HepG2 (cell line): ENCODE data around the gene TRPM1. TPM values are rescaled to one million over a fixed set of nuclear protein-coding genes. Genes with fewer than 3 reads are reported as not detected.

Source experiments
- ATAC-seq: fragments of 200-7000 bp; cut with Tn5 transposase; 3 replicates; pipeline ENCODE4 v1.9.1; 2020; ENCODE audit warnings: mild to moderate bottlenecking, moderate library complexity
- BruUV-seq: library from RNA; stranded (reverse); fragments of 400-500 nt; replicated peaks from 2 replicates; lab custom pipeline; 2021; lab: Mats Ljungman, UMichigan
- CTCF ChIA-PET: fragments of 300-600 bp; formaldehyde crosslinking; extraction: SDS; loops from one replicate; lab custom pipeline; 2021; ENCODE audit warnings: low total read pairs, inconsistent platforms, low intra/inter-chr PET ratio; lab: Yijun Ruan, JAX
- POLR2A ChIA-PET: fragments of 350-600 bp; sonication (Branson Sonifier 250); formaldehyde crosslinking; loops from one replicate; lab custom pipeline; 2020; ENCODE audit warnings: antibody characterized with exemption, inconsistent platforms; lab: Yijun Ruan, JAX
- DNase-seq: peaks from one replicate; pipeline ENCODE4 v3.0.0-alpha.2; 2015; ENCODE audit warnings: low spot score
- FAIRE-seq: peaks from 3 replicates; lab custom pipeline; 2011; peaks lifted over from hg19 to GRCh38; lab: Jason Lieb, UNC
- H2AFZ ChIP-seq: one replicate; pipeline ENCODE4 v1.6.1; 2011; ENCODE audit warnings: low read length, inconsistent platforms
- H3K27ac ChIP-seq: fragments of 300-600 bp; 3 replicates; pipeline ENCODE4 v1.8.0; 2011; ENCODE audit warnings: mixed run types, mild to moderate bottlenecking, mixed read lengths, low read length, inconsistent platforms; ENCODE audit not compliant: insufficient read depth; ENCODE audit errors: extremely low read length
- H3K27me3 ChIP-seq, 2 experiments: fragments of 200-600 bp in 1 of 2; 2 replicates in 1 of 2; 3 replicates in 1 of 2; pipeline versions ENCODE4 v1.6.0 to v1.8.0; 2011; ENCODE audit warnings: low read length in 2 of 2, mild to moderate bottlenecking in 2 of 2, moderate library complexity in 2 of 2, inconsistent platforms in 1 of 2; ENCODE audit not compliant: insufficient read depth in 2 of 2, control insufficient read depth in 1 of 2
- H3K36me3 ChIP-seq, 2 experiments: fragments of 200-600 bp in 1 of 2; replicated peaks in 1 of 2; 2 replicates in 1 of 2; 3 replicates in 1 of 2; pipeline versions ENCODE4 v1.5.1 to v1.8.0; 2011; ENCODE audit warnings: low read length in 2 of 2, inconsistent platforms in 1 of 2; ENCODE audit not compliant: insufficient read depth in 2 of 2, control insufficient read depth in 1 of 2
- H3K4me1 ChIP-seq: 2 replicates; pipeline ENCODE4 v1.5.1; 2012; ENCODE audit warnings: low read length, inconsistent platforms; ENCODE audit not compliant: insufficient read depth
- H3K4me2 ChIP-seq: 2 replicates; pipeline ENCODE4 v1.6.0; 2011; ENCODE audit warnings: low read depth, low read length, inconsistent platforms
- H3K4me3 ChIP-seq, 3 experiments: fragments of 200-600 bp in 1 of 3; sonication (generic), shearing (Covaris generic) in 1 of 3; replicated peaks in 1 of 3; 2 replicates each; pipeline ENCODE4 v1.5.1; 2011 to 2016; ENCODE audit warnings: low read length in 3 of 3, inconsistent platforms in 2 of 3, low read depth in 2 of 3, mild to moderate bottlenecking in 2 of 3, control low read depth in 1 of 3, mixed read lengths in 1 of 3; ENCODE audit not compliant: insufficient read depth in 1 of 3
- H3K79me2 ChIP-seq: one replicate; pipeline ENCODE4 v1.6.1; 2011; ENCODE audit warnings: low read length, inconsistent platforms; ENCODE audit not compliant: insufficient read depth
- H3K9ac ChIP-seq: 2 replicates; pipeline ENCODE4 v1.6.0; 2011; ENCODE audit warnings: mild to moderate bottlenecking, low read depth, low read length, inconsistent platforms; ENCODE audit not compliant: insufficient read depth
- H3K9me3 ChIP-seq: 2 replicates; pipeline ENCODE4 v1.5.1; 2012; ENCODE audit warnings: mild to moderate bottlenecking, low read length
- H4K20me1 ChIP-seq: 2 replicates; pipeline ENCODE4 v1.6.0; 2011; ENCODE audit warnings: inconsistent platforms, mild to moderate bottlenecking, low read length, moderate library complexity; ENCODE audit not compliant: insufficient read depth
- CC2D1A ChIP-seq: sonication (generic); formaldehyde crosslinking; IDR thresholded peaks from 2 replicates; pipeline ENCODE4 v1.8.1; 2023; ENCODE audit warnings: mild to moderate bottlenecking, missing genetic modification reagents
- CENPX ChIP-seq: sonication (generic); formaldehyde crosslinking; IDR thresholded peaks from 2 replicates; pipeline ENCODE4 v1.9.0; 2021; ENCODE audit warnings: mild to moderate bottlenecking, missing genetic modification reagents, moderate library complexity
- EEA1 ChIP-seq: sonication (generic); formaldehyde crosslinking; IDR thresholded peaks from 2 replicates; pipeline ENCODE4 v1.5.1; 2020; ENCODE audit warnings: mild to moderate bottlenecking, missing genetic modification reagents, borderline replicate concordance
- GPN1 ChIP-seq: sonication (generic); formaldehyde crosslinking; IDR thresholded peaks from 2 replicates; pipeline ENCODE4 v1.5.1; 2020; ENCODE audit warnings: missing genetic modification reagents, borderline replicate concordance
- MXD3 ChIP-seq: IDR thresholded peaks from 2 replicates; pipeline ENCODE4 v1.6.1; 2016; ENCODE audit warnings: mild to moderate bottlenecking, missing biosample characterization, missing genetic modification reagents
- NBN ChIP-seq: fragments of 450-650 bp; conservative IDR thresholded peaks from 2 replicates; pipeline ENCODE4 v1.6.1; 2017
- SKI ChIP-seq: fragments of 450-650 bp; IDR thresholded peaks from one replicate; pipeline ENCODE4 v1.6.1; 2018; ENCODE audit warnings: mild to moderate bottlenecking; ENCODE audit not compliant: partially characterized antibody
- SOX5 ChIP-seq: IDR thresholded peaks from 2 replicates; pipeline ENCODE4 v1.6.1; 2016; ENCODE audit warnings: borderline replicate concordance
- ZNF101 ChIP-seq: sonication (generic); formaldehyde crosslinking; IDR thresholded peaks from 2 replicates; pipeline ENCODE4 v1.4.0; 2020; ENCODE audit warnings: mild to moderate bottlenecking, low read depth, missing genetic modification reagents, borderline replicate concordance
- ZNF280D ChIP-seq: sonication (generic); formaldehyde crosslinking; IDR thresholded peaks from 2 replicates; pipeline ENCODE4 v1.5.1; 2020; ENCODE audit warnings: mild to moderate bottlenecking, missing genetic modification reagents
- ZNF75D ChIP-seq: sonication (generic); formaldehyde crosslinking; IDR thresholded peaks from 2 replicates; pipeline ENCODE4 v1.8.1; 2023; ENCODE audit warnings: missing genetic modification reagents, mild to moderate bottlenecking, borderline replicate concordance
- in situ Hi-C: cut with HindIII; loops from 2 replicates; pipeline ENCODE4 v1.10.0; 2017; ENCODE audit warnings: low pct_unique_long_range_greater_than_20kb; ENCODE audit not compliant: extremely low pct_ligation_motif_present
- intact Hi-C: fragments of 100-400 bp; cut with micrococcal nuclease; formaldehyde crosslinking; loops from one replicate; pipeline ENCODE4 v1.10.0; 2022; ENCODE audit not compliant: unreplicated experiment
- polyA plus RNA-seq, 8 experiments: library from polyadenylated mRNA; depleted of rRNA in 3 of 8; stranded (reverse) in 7 of 8; unstranded in 1 of 8; fragments of >200 nt; fragmentation: Illumina TruSeq in 4 of 8; extraction: Trizol in 4 of 8; gene quantifications; 2 replicates each; pipeline versions ENCODE4 v1.2.1 to v1.2.3, GENCODE V29; 2011 to 2016; ENCODE audit warnings: low read depth in 4 of 8, missing spikeins in 1 of 8, mixed read lengths in 1 of 8; ENCODE audit not compliant: insufficient read depth in 1 of 8
- total RNA-seq, 5 experiments: library from RNA; depleted of rRNA; stranded (reverse); fragments of >200 nt; fragmentation: Illumina TruSeq; extraction: Trizol; gene quantifications; 2 replicates each; pipeline ENCODE4 v1.2.3, GENCODE V29; 2016; ENCODE audit warnings: low read depth in 1 of 5
- TF ChIP-seq, protein P1 (sequence below): sonication (generic); formaldehyde crosslinking; IDR thresholded peaks from 2 replicates; pipeline ENCODE4 v1.8.0; 2022; ENCODE audit warnings: missing genetic modification reagents, mild to moderate bottlenecking, moderate library complexity, borderline replicate concordance

Gene TRPM1
- total and polyA plus RNA-seq, 2 of the 13 experiments (the other 11 are each of a cell fraction or from before 2014, with no cell fraction given): not detected

DNA sequence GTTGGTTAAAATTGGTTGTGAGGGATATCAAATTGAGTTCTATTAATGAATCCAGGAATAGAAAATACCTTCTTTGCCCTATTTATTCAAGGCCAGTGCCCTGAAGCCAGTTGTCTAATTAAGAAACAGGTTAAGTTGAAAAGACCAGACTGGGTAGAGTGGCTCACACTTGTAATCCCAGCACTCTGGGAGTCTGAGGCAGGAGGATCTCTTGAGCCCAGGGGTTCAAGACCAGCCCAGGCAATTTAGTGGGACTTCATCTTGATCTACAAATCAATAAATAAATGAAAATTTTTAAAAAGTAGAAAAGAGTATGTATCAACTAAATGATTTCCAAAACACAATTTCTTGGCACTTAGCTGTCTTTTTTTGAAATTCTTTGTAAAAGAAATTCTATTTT, 40.3 kb upstream of the TRPM1 start:
- intact Hi-C loops (no loop called here), in situ Hi-C loops (loop anchor here (25.0 kb wide), 1 partner anchor 154 kb away; the partner anchor contains the start of gene MTMR10)
- BruUV-seq: no TSS peak
- no peaks in the 10 kb centered on the region for H4K20me1 ChIP-seq
- FAIRE-seq (no peak), ATAC-seq (no peak), DNase-seq (no peak)
- H3K27ac ChIP-seq: no peak overlapping the region
- POLR2A ChIA-PET: no interaction called here
- H3K79me2 ChIP-seq: no peaks in the 10 kb centered on the region
- TF ChIP-seq ZNF280D (CRISPR knock-in tag) (no peak), SKI (no peak), ZNF101 (CRISPR knock-in tag) (no peak), EEA1 (CRISPR knock-in tag) (no peak), CENPX (no peak), MXD3 (CRISPR knock-in tag) (no peak), SOX5 (CRISPR knock-in tag) (no peak), NBN (no peak), ZNF75D (CRISPR knock-in tag) (no peak), CC2D1A (CRISPR knock-in tag) (no peak), GPN1 (CRISPR knock-in tag) (no peak)
- TF ChIP-seq, protein P1, sequence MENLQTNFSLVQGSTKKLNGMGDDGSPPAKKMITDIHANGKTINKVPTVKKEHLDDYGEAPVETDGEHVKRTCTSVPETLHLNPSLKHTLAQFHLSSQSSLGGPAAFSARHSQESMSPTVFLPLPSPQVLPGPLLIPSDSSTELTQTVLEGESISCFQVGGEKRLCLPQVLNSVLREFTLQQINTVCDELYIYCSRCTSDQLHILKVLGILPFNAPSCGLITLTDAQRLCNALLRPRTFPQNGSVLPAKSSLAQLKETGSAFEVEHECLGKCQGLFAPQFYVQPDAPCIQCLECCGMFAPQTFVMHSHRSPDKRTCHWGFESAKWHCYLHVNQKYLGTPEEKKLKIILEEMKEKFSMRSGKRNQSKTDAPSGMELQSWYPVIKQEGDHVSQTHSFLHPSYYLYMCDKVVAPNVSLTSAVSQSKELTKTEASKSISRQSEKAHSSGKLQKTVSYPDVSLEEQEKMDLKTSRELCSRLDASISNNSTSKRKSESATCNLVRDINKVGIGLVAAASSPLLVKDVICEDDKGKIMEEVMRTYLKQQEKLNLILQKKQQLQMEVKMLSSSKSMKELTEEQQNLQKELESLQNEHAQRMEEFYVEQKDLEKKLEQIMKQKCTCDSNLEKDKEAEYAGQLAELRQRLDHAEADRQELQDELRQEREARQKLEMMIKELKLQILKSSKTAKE (CRISPR knock-in tag): no peak
- peaks cover 28% of the 10 kb centered on the region for H3K4me1 ChIP-seq
- no peak overlapping the region for H3K9ac ChIP-seq
- H3K9me3 ChIP-seq: no peaks in the 10 kb centered on the region
- no peaks in the 10 kb centered on the region for H3K36me3 ChIP-seq
- CTCF ChIA-PET: no interaction called here
- no peak overlapping the region for H2AFZ ChIP-seq
- 0 out of 5 replicates have a peak, but pooled peaks cover 0 to 1% of the 10 kb centered on the region in 2 experiments for H3K27me3 ChIP-seq
- H3K4me2 ChIP-seq: no peak overlapping the region
- H3K4me3 ChIP-seq: no peak overlapping the region
